ENCODE results near the gene GP1BA. TPM values are rescaled to one million over a fixed set of nuclear protein-coding genes. Genes with fewer than 3 reads are reported as not detected.

The GP1BA gene
- total and polyA plus RNA-seq, 10 of the 15 experiments (the other 5 are each of a cell fraction or from before 2014, with no cell fraction given): 0.04 to 0.67 (median 0.28) TPM; not detected in 1

- peak; percentile 83 for TF ChIP-seq RELA (IDR thresholded peaks at IDR 0.05; ENCODE audit: borderline replicate concordance, partially characterized antibody)
- TF ChIP-seq ZZZ3 (IDR thresholded peaks at IDR 0.05; ENCODE audit: control insufficient read depth, insufficient read length, low read depth): no peak
- TF ChIP-seq FOXK2 (IDR thresholded peaks at IDR 0.05): no peak
- TF ChIP-seq MAX (IDR thresholded peaks at IDR 0.05; ENCODE audit: low read depth, low read length): no peak
- TF ChIP-seq EZH2 (IDR thresholded peaks at IDR 0.05; ENCODE audit: borderline replicate concordance, control insufficient read depth, low read depth, low read length): no peak
- peak; percentile 84 for TF ChIP-seq TCF12 (IDR thresholded peaks at IDR 0.05; ENCODE audit: low read depth, low read length)
- no peak; the same call in 1 of the 2 replicates for TF ChIP-seq SMC3 (IDR thresholded peaks at IDR 0.05; ENCODE audit: borderline replicate concordance, low read length)
- TF ChIP-seq ASH2L (IDR thresholded peaks at IDR 0.05; ENCODE audit: borderline replicate concordance, low read depth): no peak
- peak; percentile 24; the same call in 1 of the 2 replicates for TF ChIP-seq NKRF (conservative IDR thresholded peaks at IDR 0.05)
- TF ChIP-seq ATF2 (IDR thresholded peaks at IDR 0.05; ENCODE audit: low read length): no peak
- no peak for TF ChIP-seq HSF1 (IDR thresholded peaks at IDR 0.05; ENCODE audit: low read depth, low read length)
- peak; percentile 92 for TF ChIP-seq BCL11A (IDR thresholded peaks at IDR 0.05; ENCODE audit: low read depth, low read length)
- peak; percentile 87 for TF ChIP-seq IRF4 (IDR thresholded peaks at IDR 0.05; ENCODE audit: low read depth, low read length)
- TF ChIP-seq HDAC6 (IDR thresholded peaks at IDR 0.05; ENCODE audit: unreplicated experiment): no peak
- no peak for TF ChIP-seq NRF1 (conservative IDR thresholded peaks at IDR 0.05; ENCODE audit: low read depth, low read length)
- TF ChIP-seq ESRRA (IDR thresholded peaks at IDR 0.05; ENCODE audit: low read length): no peak
- peak; percentile 40 for TF ChIP-seq ZNF687 (IDR thresholded peaks at IDR 0.05)
- TF ChIP-seq JUNB (IDR thresholded peaks at IDR 0.05): peak; percentile 92
- 0 out of 2 replicates have a peak, but pooled peaks have one; percentile 25 for TF ChIP-seq TBL1XR1 (IDR thresholded peaks at IDR 0.05; ENCODE audit: low read depth, low read length)
- peak; percentile 70; the same call in 1 of the 2 replicates for TF ChIP-seq SMARCA5 (IDR thresholded peaks at IDR 0.05)
- no peak for TF ChIP-seq PML (IDR thresholded peaks at IDR 0.05; ENCODE audit: low read length)
- TF ChIP-seq ZNF24 (IDR thresholded peaks at IDR 0.05): no peak; the same call in 1 of the 2 replicates
Observed at GRCh38 chr17:4945176-4945943, 13.3 kb downstream of the GP1BA start (continued).
